ENCODE measurements around the gene ACACA.
"Not testable (repeated sequence)": the region's sequence is repeated elsewhere in the genome, so short reads cannot be mapped to it uniquely, and the experiment has no call there.

Gene ACACA

GRCh38 chr17:37167756-37168155 lies 238.9 kb downstream of the ACACA start:
- DNase-seq = no peak

DNA sequence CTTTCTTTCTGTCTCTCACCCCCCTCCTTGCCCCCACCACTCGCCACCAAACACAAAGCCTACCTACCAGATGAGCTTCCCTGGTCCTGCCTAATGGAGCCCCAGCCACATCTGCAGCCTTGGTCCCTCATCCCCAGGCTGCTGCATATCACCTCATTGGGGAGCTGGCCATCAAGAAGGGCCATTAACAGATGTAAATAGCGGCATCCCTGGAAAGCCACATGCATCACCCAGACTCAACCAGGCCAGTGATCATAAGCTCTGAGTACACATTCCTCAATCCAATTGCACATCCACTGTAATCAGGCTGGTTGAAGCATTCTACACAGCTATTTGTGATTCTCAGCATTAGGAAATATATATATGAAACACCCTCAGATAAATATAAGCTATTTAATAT lies 242.6 kb downstream of the ACACA start:
- DNase-seq = no peak

DNA sequence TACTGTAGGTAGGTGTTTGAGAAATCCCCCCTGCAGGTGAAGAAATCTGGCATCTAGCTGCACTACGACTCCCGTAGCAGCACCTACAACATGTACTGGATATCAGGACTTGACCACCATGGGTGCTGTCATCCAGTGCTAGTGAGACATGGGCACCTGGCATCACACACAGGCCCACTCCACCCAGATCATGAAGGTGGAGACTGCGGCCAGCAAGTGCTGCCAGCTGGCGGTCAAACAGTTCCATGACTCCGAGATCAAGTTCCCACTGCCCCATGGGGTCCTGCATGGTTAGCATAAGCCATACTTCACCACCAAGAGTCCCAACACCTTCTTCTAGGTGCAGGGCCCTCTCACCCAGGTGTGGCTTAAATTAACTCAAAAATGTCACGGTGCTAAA lies 243.8 kb downstream of the ACACA start:
- DNase-seq = no peak

DNA sequence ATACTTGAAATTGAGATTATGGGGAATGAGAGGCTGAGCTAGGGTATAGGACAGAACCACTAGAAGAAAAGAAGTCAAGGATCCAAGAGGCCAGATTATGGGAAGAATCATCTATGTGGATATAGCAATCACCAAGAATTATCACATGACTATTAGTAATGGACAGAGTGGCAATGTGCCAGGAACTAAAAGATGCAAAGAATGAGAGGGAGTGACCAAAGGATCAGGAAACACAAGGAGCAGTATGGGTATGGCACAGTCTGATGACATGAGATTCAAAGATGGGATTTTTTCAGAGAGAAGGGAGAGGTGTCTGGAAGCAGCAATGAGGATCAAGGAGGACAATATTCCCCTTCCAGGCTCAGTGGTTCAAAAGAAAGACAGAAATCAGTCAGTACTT lies 245.7 kb downstream of the ACACA start:
- DNase-seq = no peak

GRCh38 chr17:37158290-37158689 lies 248.3 kb downstream of the ACACA start:
- no peak for DNase-seq

- no peak for DNase-seq
These were observed 258.5 kb downstream of the ACACA start for GRCh38 chr17:37148156-37148555.

- DNase-seq = no peak
These were observed 259.3 kb downstream of the ACACA start for GRCh38 chr17:37147301-37147812.

GRCh38 chr17:37146086-37147064 lies 260.3 kb downstream of the ACACA start:
- no peak for DNase-seq

GRCh38 chr17:37144075-37144701 lies 262.4 kb downstream of the ACACA start:
- DNase-seq = no peak

- DNase-seq = not testable (repeated sequence)
These were observed 263.1 kb downstream of the ACACA start for GRCh38 chr17:37143558-37143957.

GRCh38 chr17:37142294-37142896 lies 264.2 kb downstream of the ACACA start:
- DNase-seq = no peak

DNA sequence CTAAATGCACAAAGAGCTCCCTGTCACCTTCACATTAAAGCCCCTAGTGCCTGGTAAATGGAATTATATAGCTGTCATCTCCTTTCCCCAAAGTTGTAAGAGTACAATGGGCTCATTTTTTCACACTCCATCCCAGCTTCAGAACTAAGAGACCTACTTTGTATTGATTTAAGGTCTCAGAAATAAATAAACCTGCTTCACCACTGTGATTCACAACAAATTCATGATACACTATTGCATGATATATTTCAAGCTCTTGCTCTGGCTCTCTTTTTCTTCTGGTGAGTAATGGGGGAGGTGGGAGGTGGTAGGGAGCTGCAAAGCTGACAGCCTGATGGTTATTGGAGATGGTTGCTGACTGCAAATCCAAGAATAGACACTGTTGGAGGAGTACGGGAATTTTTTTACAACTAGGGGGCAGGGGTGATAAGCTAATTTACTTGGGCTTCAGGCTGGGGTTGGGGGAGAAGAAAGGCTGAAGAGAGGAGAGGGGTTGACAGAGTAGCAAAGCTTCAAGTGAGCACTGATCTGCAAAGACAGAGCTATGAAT lies 268.0 kb downstream of the ACACA start:
- DNase-seq = no peak

GRCh38 chr17:37137906-37138514 lies 268.6 kb downstream of the ACACA start:
- no peak for DNase-seq

DNA sequence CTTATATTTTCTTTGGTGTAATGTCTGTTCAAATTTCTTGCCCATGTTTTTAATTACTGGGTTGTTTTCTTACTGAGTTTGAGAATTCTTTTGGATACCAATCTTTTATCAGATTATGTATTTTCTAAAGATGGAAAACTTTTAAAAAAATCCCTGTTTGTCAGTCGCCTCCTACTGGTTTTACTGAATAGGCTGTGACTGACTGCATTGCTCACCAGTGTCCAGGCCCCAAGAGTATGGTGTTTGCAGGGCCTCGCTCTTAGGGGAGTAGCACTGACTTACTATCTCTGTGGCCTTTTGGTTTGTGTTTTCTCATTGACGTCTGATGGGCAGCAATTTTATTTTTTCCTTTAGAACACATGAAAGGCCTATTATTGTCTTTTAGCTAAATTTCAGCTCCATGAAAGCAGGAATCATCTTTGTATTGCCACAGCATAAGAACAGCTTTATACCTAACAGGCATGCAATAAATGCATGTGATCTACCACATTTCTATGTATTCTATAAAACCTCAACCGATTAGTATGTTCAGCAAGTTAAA lies 269.5 kb downstream of the ACACA start:
- no peak for DNase-seq

GRCh38 chr17:37135576-37135975 lies 271.1 kb downstream of the ACACA start:
- DNase-seq = no peak

- no peak for DNase-seq
These were observed 272.6 kb downstream of the ACACA start for GRCh38 chr17:37134050-37134449.

GRCh38 chr17:37133136-37133535 lies 273.5 kb downstream of the ACACA start:
- DNase-seq = no peak

DNA sequence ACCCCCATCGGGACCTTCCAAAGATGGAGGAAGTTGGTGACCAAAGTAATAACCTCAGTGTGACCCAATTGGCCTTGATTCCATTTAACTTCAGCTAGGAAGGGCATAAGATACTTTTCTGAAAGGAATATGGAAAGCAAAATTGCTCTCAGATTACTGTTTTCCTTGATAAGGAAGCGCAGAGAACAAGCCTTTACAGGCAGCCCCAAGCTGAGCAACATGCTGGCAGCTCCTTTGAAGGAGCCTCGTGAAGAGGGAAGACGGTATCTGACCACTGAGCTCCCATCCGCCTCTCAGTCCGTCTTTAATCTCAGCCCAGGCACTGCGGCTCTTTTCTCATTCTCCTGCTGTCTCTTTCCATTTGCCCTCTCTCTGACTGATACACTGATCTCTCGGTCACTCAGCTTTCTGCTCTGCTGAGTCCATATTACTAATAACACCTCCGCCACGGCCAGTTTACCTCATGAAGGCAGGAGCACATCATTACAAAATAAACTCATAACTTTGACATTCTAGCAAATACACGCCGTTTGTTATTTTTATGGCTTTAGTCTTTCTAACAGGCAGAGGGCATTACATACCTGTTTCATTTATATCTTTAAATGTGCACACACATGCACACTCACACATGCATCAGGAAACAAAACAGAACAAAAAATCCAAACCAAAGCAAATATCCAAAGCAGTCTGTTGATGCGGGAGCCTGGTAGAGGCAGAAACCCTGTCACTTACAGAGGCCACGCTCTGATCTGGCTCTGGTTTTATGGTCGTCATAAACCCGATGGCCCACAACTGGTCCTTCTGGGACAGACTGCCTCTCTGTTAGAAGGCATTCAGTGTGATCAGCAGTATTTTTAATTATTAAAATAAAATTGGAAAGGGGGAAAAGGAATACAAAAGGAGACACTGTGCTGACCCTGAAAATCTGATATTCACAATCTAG lies 274.7 kb downstream of the ACACA start:
- no peak for DNase-seq

- DNase-seq = no peak
These were observed 275.6 kb downstream of the ACACA start for GRCh38 chr17:37130984-37131446.

DNA sequence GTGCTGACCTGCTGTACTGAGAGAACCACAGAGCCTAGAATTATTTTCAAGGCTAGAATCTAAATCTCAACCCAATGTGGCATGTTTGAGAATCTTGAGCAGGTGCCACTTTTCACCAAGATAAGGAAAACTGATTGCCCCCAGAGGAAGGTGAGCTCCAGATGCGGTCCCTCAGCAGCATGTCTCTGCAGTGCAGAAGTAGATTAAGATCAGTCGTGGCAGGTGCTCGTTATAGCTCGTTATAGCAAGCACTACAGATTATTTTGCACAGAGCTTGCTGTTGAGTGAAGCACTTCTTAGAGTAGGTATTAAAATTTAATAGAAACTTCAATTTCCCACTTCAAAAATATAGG lies 281.8 kb downstream of the ACACA start:
- no peak for DNase-seq
